ENCODE measurements around the gene DMRT3.

DMRT3 gene

DNA sequence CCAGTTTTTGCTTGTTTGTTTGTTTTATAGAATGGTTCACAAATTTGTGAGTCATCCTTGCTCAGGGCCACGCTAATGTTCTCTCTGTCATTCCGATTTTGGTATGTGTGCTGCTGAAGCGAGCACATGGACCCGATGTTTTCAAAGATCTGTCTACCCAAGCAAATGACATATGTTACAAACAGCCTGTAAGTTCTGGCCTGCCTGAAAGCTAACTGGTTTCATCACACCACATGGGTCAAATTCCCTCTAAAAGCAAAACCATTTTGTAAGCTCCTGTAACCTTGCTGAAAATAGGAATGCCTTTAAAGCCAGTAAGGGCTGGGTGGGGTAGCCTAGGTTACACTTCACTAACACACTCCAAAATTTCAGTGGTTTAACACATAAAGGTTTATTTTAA is 25.4 kb downstream of the DMRT3 start:
- DNase-seq, result peak; percentile 9

DNA sequence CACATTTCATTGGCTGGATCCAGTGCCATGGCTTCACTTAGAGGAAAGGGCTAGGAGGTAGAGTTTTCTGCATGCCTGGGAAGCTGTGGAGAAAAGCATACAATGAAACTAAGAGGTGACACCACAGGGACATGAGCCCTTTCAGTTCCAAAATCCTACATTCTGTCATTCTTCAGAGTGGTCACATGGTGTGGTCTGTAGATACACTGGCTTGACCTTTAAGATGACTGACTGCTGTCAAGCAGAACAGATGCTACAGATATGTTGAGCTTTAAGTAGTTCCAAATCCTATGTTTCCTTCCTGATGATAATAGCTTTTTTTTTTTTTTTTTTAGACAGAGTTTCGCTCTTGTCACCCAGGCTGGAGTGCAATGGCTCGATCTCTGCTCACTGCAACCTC is 26.2 kb downstream of the DMRT3 start:
- no peak for DNase-seq

DNA sequence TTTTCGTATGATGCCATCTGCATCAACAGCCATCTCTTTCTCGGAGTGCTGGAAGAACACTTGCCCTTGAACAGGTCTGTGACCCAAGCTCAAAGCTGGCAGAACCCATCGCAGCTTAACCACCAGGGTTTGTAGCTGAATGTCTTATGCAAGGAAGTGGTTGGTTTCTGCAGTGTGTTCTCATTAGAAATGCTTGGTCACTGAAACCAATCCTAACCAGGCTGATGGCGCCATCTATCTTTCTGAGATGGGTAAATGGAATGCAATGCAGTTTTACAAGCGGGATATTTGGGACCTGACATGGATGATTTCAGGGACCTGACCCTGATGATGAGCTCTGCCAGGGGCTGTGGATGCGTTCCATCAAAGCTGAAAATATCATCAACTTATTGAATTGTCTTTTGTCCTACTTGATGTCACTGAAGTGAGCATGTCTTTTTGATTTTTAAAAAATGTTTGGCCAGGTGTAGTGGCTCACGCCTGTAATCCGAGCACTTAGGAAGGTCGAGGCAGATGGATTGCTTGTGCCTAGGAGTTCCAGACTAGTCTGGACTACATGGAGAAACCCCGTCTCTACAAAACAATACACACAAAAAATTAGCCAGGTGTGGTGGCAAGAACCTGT is 28.7 kb downstream of the DMRT3 start:
- peak; percentile 54 for DNase-seq

DNA sequence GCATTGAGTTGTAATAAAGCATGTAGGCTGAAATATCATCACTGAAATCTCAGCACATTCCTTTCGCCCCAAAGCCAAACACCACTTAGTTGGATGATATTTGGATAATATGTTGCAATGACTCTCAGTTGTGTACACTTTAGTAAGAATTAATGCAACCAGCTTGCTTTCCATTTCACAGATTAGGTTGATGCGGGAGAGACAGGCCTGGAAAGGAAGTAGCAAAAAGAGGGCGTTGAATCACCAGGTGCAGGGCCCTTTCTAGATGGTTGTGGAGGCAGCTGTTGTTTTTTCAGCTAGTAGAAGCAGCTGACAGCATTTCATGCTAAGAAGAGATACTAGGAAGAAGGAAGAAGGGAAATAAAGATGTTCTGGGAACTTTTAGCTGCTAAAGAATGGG is 30.9 kb downstream of the DMRT3 start:
- no peak for DNase-seq

DNA sequence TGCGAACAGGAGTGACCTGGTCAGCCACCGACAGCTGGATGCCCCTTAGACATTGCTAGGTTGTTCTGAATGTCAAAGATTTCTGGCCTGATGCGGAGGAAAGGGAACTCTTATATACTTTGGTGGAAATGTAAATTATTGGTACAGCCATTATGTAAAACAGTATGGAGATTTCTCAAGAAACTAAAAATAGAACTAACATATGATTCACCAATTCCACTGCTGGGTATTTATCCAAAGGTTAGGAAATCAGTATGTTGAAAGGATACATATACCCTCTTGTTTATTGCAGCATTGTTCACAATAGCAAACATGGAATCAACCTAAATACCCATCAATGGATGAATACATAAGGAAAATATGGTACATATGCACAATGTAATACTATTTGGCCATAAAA is 31.8 kb downstream of the DMRT3 start:
- DNase-seq, result peak; percentile 14

DNA sequence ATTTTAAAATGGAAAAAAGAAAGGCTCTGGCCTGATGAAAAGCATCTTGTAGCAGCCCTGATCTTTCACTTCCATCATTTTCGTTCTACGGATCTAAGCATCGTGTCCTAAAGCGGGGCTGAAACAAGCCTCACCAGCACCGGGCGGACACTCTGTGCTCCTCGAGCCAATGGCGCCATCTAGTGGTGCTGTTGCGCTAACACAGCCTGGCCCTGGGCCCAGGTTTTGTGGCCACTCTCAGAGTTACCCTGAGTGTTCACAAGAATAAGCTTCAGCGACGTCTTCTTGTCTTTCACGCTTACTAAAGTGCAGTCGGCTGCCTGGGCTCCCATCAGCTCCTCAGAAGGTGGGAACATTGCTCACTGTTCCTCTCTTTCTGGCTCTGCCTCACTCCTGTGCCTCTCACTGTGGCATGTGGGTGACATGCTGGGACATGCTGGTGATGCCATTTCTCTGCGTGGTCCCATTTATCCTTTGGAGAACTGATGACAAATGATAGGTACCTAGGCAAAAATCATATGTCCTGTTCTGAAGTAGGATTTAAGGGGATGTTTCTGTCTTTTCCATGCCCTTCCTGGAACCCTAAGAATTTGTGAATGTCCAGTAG is 32.7 kb downstream of the DMRT3 start:
- peak; percentile 70 for DNase-seq

DNA sequence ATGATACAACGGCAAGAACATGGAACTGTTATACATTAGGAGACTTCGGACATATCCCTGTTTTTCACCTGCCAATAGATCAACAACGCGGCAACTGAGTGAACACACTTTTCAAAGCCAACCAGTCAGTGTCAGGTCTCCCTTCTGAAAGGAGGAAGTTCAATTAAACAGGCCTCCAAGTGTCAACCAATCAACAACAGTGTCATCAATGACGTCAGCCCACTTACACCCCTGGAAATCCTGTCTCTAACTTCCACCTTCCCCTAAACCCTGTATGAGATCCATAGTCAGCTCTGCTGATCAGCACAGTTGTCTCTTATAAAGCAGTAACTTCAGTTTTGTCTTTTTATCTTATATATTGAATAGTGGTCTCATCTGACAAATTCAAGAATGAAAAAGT is 36.6 kb downstream of the DMRT3 start:
- DNase-seq, result no peak

DNA sequence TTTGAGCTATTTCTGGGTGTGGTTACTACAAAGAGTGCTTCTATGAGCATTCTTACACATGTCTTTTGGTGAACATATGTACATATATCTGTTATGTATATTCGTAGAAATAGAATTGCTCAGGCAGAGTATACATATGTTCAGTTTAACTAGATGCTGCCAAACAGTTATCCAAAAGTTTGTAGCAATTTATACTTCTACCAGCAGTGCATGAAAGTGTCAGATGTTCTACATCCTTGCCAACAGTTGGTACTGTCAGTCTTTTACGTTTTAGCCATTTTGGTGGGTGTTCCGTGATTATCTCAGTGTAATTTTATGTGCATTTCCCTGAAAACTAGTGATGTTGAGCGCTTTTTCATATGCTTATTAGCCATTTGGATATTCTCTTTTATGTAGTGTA is 37.8 kb downstream of the DMRT3 start:
- DNase-seq, result no peak

DNA sequence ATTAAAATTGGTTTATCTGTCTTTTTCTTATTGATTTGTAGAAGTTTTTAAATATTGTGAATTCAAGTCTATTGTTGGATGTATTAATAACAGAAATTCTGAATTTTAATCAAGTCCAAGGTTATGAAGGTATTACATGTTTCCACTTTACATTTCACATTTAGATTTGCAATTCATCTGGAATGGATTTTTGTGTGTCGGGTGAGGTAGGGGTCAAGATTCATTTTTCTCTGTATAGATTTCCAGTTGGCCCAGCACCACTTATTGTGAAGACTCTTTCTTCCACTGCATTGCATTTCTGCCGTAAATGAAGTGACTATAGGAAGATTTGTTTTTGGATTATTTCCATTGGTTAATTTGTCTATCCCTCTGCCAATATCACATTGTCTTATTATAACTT is 38.2 kb downstream of the DMRT3 start:
- DNase-seq, result no peak

DNA sequence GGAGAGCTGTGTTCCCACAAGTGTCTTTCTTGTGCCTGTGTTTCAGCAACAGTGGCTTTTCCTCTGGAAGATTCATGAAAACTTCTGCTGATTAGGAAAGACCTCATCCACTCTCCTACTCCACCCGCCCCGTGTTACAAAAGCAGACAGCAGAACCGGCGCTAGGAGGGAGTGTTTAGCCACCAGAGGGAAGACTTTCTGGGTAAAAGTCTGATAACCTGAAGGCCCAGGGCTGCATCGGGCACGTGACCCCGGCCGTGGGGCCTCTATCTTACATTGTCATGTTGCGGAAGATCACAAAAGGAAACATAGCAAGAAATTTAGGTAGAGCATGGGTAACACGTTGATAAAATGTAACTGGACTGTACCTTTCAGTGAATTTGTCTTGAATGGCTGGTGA is 41.7 kb downstream of the DMRT3 start:
- DNase-seq, result no peak

DNA sequence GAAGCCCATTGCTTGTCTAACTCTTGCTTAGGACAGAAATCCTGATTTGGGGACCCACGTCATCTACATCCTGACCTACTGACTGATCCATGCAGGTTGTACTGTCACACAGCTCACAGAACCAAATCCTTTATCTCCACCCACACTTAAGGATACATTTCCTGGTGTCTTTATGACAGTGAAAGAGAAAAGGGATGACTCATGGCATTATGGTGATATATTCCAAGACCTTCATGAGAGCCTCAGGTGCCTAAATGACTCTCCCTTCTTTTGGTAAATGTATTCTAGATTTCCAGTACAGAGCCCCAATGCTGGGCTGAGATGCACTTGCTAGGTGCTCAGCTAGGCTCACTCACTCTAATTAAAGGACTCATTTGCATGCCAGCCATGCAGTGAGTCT is 47.7 kb downstream of the DMRT3 start:
- DNase-seq, result no peak

DNA sequence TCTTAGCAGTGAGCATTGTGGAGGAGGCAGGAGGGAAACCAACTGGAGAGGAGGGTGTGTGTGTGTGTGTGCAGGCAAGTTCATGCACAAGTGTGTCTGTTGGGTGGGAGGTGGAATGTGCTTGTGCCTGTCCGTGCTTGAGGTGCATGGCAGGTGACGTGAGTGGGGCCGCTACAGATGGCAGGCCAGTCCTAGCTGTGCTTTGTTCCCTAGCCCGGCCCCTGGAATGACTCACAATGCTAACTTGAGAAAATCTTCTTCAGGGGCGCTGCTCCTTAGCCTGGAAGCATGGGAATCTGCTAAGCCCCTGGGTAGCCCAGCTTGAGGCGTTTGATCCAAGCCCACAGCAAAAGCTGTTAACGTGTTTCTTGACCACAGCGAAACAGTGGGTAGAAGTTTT is 48.7 kb downstream of the DMRT3 start:
- no peak for DNase-seq

DNA sequence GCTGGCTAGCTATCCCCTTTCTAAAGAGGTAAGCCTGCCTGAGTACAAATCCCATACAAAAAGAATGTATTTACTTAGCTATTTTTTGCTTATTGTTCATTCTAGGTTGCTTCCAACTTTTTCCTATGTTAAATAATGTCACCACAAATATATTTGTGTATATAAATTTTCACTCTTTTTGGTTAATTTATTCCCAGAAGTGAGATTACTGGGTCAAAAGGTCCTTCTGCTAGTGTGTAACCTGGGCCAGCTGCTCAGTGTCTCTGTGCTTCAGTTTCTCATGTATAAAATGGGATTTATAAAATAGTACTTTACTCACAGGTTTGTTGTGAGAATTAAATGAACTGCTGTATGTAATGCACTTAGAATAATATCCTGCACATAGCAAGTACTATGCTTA is 49.8 kb downstream of the DMRT3 start:
- DNase-seq, result no peak

DNA sequence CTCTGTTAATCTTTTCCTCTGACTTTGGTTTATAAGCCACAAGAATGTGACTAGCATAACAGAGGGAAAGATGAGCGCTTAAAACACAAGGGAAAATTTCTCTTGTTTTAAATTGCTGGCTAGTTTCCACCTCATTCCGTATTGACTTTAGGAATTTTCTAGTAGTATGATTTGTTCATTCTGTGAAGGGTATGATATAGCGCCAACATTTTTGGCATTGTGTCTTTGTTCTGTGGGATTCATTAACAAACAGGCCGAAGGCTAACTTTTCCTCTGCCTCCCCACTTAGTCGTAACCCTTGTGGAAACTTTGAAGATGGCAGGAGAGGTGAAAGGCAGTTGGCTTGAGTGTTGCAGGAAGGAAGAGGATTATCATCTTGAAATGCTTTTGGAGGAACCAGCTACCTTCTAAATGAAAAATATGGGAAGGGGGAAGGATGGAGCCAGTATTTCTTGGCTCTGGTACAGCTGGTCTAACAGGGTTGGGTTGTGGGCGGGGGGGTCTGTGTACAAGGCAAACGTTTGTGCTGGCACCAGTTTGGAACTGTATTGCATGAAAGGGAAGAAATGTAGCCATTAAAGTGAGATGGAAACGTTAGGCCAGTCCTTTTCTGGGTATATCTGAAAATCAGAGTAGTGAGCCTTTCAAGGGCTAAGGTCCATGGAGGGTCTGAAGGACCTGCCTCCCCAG is 52.2 kb downstream of the DMRT3 start:
- DNase-seq, result peak; percentile 5

DNA sequence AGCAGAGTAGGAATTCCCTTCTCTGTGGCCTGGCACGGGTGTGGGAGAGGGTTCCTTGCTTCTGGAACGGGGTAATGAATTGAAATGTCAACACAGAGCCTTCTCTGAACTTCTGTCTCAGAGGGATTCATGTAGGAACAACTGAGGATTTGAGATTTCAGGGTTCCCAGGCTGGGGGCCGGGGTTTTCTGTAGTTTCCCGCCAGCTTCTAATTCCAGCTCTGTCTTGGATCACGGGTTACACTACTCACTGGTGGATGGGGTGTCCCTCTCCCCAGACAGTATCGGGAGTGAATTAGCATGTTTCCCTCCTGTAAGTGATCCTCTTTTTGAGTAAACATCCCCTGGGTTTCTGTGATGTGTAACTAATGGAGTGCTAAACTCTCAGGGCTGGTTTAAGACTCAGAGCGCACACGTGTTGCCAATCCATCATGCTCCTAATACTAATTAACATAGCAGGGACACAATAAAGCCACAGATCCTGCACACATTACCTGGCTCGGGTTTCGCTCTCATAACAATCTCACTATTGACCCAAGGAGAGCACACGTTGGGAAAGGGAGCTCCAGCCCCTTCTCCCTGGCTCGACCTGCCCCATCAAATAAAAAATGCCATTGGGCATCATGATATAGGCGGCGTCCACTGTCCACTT is 55.6 kb downstream of the DMRT3 start:
- no peak for DNase-seq

DNA sequence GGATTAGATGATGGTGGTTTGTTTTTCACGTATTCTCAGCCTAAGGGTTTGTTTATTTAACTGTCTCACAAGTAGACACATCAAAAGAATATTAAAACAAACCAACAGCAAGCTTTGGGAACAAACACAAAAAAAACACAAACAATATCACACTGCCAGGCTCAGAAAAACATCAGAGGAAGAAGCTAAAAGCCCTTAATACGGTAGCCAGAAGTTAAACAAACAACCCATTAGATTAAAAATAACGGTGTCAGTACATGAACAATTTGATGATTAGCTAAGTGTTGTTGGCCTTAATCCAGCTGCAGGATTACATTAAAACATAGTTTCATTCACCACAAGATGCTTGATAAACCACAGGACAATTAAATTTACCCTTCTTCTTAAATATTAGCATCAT is 57.8 kb downstream of the DMRT3 start:
- no peak for DNase-seq

DNA sequence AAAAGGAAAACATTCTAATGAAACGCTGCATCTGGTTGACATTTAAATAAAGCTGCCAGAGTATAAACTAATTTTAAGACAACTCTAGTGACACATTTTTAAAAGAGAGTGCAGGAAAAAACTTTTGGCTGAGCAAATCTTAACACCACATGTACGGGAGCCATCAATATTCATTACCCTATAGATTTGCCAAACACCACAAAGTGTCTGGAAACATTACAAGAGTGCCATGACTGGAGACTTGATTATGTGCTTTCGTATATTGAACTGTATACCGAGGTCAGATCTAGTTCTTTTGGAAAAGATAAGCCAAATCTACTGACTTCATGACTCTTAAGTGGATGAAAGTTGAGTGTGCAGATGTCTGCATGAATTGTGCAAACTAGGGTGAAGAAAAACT is 63.1 kb downstream of the DMRT3 start:
- DNase-seq, result no peak
